Measurements from ENCODE around the gene IKBKG. TPM values are rescaled to one million over a fixed set of nuclear protein-coding genes. Genes with fewer than 3 reads are reported as not detected.

The IKBKG gene
- total RNA-seq, 1 donor = 17.1 TPM

DNA sequence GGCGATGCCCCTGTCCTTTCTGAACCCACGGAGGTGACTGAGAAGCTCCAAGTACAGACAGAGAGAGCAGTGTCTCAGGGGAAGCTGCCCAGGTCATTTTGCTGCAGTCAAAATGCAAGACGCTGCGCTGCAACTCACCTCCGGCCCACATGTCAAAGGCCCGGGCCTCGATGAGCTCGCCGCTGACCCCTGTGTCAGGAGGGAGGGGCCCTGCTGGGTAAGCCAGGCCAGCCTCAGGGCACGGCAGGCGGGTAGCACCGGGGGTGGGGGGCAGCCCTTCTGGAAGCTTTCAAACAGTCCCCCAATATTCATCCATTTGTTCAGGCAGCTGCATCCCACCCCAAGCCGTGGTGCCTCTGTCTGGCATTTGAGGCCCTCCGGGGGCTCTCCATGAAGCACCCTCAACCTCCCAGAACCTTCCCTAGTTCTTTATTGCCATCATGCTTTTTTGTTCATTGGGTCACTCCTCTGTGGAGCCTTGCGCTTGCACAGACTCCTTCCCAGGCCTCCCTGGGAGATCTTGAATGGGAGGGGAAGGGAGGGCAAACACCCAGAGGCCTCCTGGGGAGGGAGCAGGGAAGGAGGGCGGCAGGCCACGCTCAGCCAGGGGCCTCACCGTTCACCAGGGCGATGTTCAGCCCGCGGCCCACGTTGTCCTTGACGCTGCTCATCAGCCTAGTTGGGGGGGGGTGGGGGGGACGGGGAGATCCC lies 39.6 kb upstream of the IKBKG start:
- no peak overlapping the region for H3K4me3 ChIP-seq (ENCODE audit: low read depth, low read length)
- DNase-seq (ENCODE audit: low read depth) = no peak
- TF ChIP-seq CTCF (IDR thresholded peaks at IDR 0.05; ENCODE audit: insufficient read depth, low read length) = no peak

DNA sequence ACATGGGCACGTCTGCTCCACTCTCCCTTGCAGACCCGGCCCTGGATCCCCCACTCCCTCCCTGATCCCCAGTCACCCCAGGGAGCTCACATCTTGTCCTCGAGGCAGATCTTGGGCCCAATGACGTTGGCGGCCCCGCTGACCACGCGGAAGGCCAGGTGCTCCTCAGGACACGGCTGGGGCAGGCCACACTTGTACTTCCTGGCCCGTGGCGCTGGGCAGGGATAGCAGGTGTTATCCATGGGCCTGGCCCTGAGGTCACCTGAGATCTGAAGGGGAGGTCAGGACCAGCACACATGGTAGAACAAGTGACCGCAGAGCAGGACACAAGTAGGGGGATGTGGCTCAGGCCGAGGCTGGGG lies 39.1 kb upstream of the IKBKG start:
- no peak overlapping the region for H3K4me3 ChIP-seq (ENCODE audit: low read depth, low read length)
- no peak for DNase-seq (ENCODE audit: low read depth)
- no peak for TF ChIP-seq CTCF (IDR thresholded peaks at IDR 0.05; ENCODE audit: insufficient read depth, low read length)

GRCh38 chrX:154509455-154509854 lies 38.0 kb upstream of the IKBKG start:
- no peak for DNase-seq (ENCODE audit: low read depth)
- no peak overlapping the region for H3K4me3 ChIP-seq (ENCODE audit: low read depth, low read length)
- TF ChIP-seq CTCF (IDR thresholded peaks at IDR 0.05; ENCODE audit: insufficient read depth, low read length) = no peak

DNA sequence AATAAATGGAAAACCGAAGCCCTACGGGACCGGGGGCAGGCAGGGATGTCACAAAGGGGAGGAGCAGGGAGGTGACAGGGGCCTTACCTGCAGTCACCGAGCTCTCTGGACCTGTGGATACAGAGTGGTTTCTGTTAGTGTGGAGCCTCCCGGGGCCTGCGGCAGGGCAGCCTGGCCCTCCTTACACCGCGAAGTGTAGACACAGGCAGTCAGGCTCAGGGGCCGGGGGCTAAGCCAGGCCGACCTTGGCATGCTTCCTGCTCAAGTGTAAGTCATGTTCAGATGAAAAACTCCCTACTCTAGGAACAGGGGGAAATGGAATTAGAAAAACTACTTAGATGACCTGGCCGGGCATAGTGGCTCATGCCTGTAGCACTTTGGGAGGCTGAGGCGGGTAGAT lies 35.7 kb upstream of the IKBKG start:
- TF ChIP-seq CTCF (IDR thresholded peaks at IDR 0.05; ENCODE audit: insufficient read depth, low read length) = no peak
- DNase-seq (ENCODE audit: low read depth) = no peak
- no peak overlapping the region for H3K4me3 ChIP-seq (ENCODE audit: low read depth, low read length)

DNA sequence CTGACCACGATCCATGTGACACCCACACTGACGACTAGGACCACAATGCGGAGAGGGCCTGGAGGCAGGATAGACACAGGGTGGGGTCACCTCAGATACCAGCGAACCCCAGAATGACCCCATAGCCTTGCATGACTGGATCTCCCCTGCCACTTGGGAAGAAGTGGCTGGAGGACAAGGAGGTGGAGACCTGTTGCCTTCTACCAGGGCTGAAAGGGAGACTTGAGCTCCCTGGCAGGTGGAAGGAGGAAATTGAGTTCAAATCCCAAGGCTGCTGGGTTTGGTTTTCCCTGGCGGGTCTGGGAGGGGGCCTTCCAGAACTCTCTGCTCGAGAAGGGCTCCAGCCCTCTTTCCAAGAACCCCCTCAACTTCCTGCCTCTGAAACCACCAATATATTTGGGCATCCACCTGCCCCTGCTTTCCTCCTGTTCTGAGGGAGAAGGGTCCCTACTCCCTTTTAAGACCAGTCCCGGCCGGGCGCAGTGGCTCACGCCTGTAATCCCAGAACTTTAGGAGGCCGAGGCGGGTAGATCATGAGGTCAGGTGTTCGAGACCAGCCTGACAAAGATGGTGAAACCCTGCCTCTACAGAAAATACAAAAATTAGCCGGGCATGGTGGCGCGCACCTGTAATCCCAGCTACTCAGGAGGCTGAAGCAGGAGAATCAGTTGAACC lies 34.4 kb upstream of the IKBKG start:
- no peak for DNase-seq (ENCODE audit: low read depth)
- H3K4me3 ChIP-seq (ENCODE audit: low read depth, low read length) = no peak overlapping the region
- TF ChIP-seq CTCF (IDR thresholded peaks at IDR 0.05; ENCODE audit: insufficient read depth, low read length) = no peak

DNA sequence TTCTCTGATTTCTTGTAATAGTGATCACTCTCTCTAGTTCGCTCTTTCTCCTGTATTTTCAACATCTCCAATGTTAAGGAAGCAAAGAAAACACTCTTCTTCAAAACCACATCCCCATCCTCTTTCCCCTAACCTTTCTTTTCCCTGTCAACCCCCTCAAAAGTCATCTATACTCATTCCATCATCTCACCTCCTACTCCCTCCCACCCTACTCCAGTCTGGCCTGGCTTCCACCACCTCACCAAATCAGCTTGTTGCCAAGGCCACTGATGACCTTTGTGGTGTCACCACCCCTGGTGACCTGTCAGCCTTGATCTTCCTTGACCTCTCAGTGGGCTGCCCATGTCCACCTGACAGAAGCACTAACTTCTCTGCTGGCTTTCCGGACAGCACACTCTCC lies 33.7 kb upstream of the IKBKG start:
- no peak for DNase-seq (ENCODE audit: low read depth)
- no peak overlapping the region for H3K4me3 ChIP-seq (ENCODE audit: low read depth, low read length)
- no peak for TF ChIP-seq CTCF (IDR thresholded peaks at IDR 0.05; ENCODE audit: insufficient read depth, low read length)
